ENCODE data around the gene DSC1. TPM values are rescaled to one million over a fixed set of nuclear protein-coding genes. Genes with fewer than 3 reads are reported as not detected.

The DSC1 gene
- total and polyA plus RNA-seq, 2 of the 4 experiments (the other 2 are of a cell fraction) = not detected

DNA sequence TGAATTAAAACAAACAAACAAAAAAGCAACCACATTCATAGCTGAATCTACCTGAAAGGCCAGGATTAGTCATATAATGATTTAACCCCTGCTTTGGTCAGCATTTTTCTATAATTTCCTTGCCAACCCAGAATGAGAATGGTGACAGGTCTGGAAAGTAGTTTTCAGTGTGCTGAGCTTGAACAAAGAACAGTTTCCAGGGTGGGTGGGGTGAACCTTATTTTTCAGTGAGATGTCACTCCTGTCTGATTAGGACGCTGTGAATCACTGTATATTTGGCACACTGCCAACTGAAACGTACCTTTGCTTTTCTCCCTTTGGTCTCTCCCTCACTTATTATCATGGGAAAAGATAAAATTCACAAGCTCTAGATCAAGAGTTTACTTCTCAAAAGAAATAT is 35.0 kb upstream of the DSC1 start:
- H3K27me3 ChIP-seq (ENCODE audit: control insufficient read depth, insufficient read depth, low read length) = no peaks in the 10 kb centered on the region
- no peak overlapping the region for H2BK120ac ChIP-seq (ENCODE audit: low read depth, low read length)
- no peak overlapping the region for H2BK20ac ChIP-seq (ENCODE audit: low read depth, low read length)
- H2BK5ac ChIP-seq (ENCODE audit: low read depth, low read length, poor library complexity, severe bottlenecking) = no peak overlapping the region
- H4K5ac ChIP-seq (ENCODE audit: low read depth, low read length) = no peak overlapping the region
- H3K9me3 ChIP-seq (ENCODE audit: control insufficient read depth, insufficient read depth, low read length) = no peaks in the 10 kb centered on the region
- in situ Hi-C loops (cut with MboI; ENCODE audit: low sequenced_read_pairs) (no loop called here), dilution Hi-C loops (cut with HindIII; ENCODE audit: low sequenced_read_pairs, unreplicated experiment) (no loop called here), intact Hi-C loops (cut with micrococcal nuclease) (no loop called here)
- no peak overlapping the region for H3K27ac ChIP-seq (ENCODE audit: insufficient read depth, low read length)
- H3K9ac ChIP-seq (ENCODE audit: low read depth, low read length) = no peak overlapping the region
- ChIA-PET CTCF (no interaction called here), POLR2A (ENCODE audit: unreplicated experiment) (no interaction called here)
- H4K91ac ChIP-seq (ENCODE audit: insufficient read depth, low read depth, low read length) = no peak overlapping the region
- no peaks in the 10 kb centered on the region for H3K36me3 ChIP-seq (ENCODE audit: control insufficient read depth, insufficient read depth, low read length)
- DNase-seq = no peak
- H3K4ac ChIP-seq (ENCODE audit: low read depth, low read length) = no peak overlapping the region
- ATAC-seq (ENCODE audit: low read depth) = no peak
- no peak overlapping the region for H4K8ac ChIP-seq (ENCODE audit: low read depth in 2 of 2, low read length in 2 of 2)
- no peaks in the 10 kb centered on the region for H3K4me1 ChIP-seq (ENCODE audit: control insufficient read depth, insufficient read depth, low read length)
- no peak overlapping the region for H2AFZ ChIP-seq (replicated peaks; ENCODE audit: low read length, poor library complexity)
- H2AK9ac ChIP-seq (replicated peaks; ENCODE audit: low read depth, low read length, poor library complexity) = no peak overlapping the region
- no peaks in the 10 kb centered on the region for H3K9me1 ChIP-seq (ENCODE audit: insufficient read depth, low read length)
- H3K18ac ChIP-seq (ENCODE audit: low read depth, low read length) = no peak overlapping the region
- H3K14ac ChIP-seq (replicated peaks; ENCODE audit: low read depth, low read length) = no peak overlapping the region
- H3K4me2 ChIP-seq (ENCODE audit: low read depth, low read length) = no peak overlapping the region
- TF ChIP-seq RCOR1 (IDR thresholded peaks at IDR 0.05; ENCODE audit: insufficient replicate concordance, low read length) (no peak), RFX5 (IDR thresholded peaks at IDR 0.05; ENCODE audit: low read depth, low read length) (no peak), RAD21 (IDR thresholded peaks at IDR 0.05; ENCODE audit: low read length) (no peak), MAFK (IDR thresholded peaks at IDR 0.05; ENCODE audit: low read depth, low read length) (no peak), BHLHE40 (IDR thresholded peaks at IDR 0.05; ENCODE audit: low read depth, low read length) (no peak), CHD1 (IDR thresholded peaks at IDR 0.05; ENCODE audit: low read depth, low read length) (no peak), CEBPB (IDR thresholded peaks at IDR 0.05; ENCODE audit: low read depth, low read length) (no peak), SMC3 (IDR thresholded peaks at IDR 0.05; ENCODE audit: low read depth, low read length) (no peak), POLR2A (IDR thresholded peaks at IDR 0.05; ENCODE audit: low read depth, low read length) (no peak)
- no peak overlapping the region for H3K4me3 ChIP-seq (ENCODE audit: insufficient read depth, low read depth, low read length)
- no peaks in the 10 kb centered on the region for H4K20me1 ChIP-seq (ENCODE audit: insufficient read depth, low read length)
- no peak overlapping the region for H2BK15ac ChIP-seq (ENCODE audit: low read depth, low read length)
- no peak overlapping the region for H3K23ac ChIP-seq (ENCODE audit: low read depth, low read length)
- no CpG with 5 or more reads among the region's 2 CpGs for WGBS, 2 experiments (ENCODE audit: extremely low coverage in 2 of 2, insufficient read length in 1 of 2)
- H2AK5ac ChIP-seq (ENCODE audit: low read depth, low read length) = no peak overlapping the region
- no peaks in the 10 kb centered on the region for H3K79me1 ChIP-seq (ENCODE audit: low read depth in 1 of 2, low read length in 2 of 2)
- H3K56ac ChIP-seq (ENCODE audit: extremely low read depth, insufficient read depth, low read length) = no peak overlapping the region
- BruUV-seq (replicated peaks) = no TSS peak
